Panc1 (cell line): Measurements from ENCODE around the gene PDE3A. TPM values are rescaled to one million over a fixed set of nuclear protein-coding genes. Genes with fewer than 3 reads are reported as not detected.

Experiments used
- ATAC-seq: fragments of 200-7000 bp; cut with Tn5 transposase; 2 replicates; pipeline ENCODE4 v1.9.1; 2020; ENCODE audit warnings: mild to moderate bottlenecking, moderate library complexity
- BruUV-seq: library from RNA; stranded (reverse); fragments of 400-500 nt; replicated peaks from 2 replicates; lab custom pipeline; 2021; lab: Mats Ljungman, UMichigan
- CTCF ChIA-PET: fragments of 300-600 bp; sonication (Branson Sonifier 250); formaldehyde crosslinking; loops from one replicate; lab custom pipeline; 2022; ENCODE audit warnings: antibody characterized with exemption; lab: Charles Lee
- POLR2A ChIA-PET: fragments of 300-600 bp; sonication (Branson Sonifier 250); formaldehyde crosslinking; loops from one replicate; lab custom pipeline; 2022; ENCODE audit warnings: antibody characterized with exemption; lab: Charles Lee
- DNase-seq: peaks from one replicate; pipeline ENCODE4 v3.0.0-alpha.2; 2010; ENCODE audit warnings: low read depth, low spot score
- H3K27ac ChIP-seq: 2 replicates; pipeline ENCODE4 v1.5.1; 2011; ENCODE audit warnings: mild to moderate bottlenecking, low read length, inconsistent platforms
- H3K27me3 ChIP-seq: fragments of 200-500 bp; sonication (Bioruptor generic); 2 replicates; pipeline ENCODE4 v1.6.0; 2014; ENCODE audit warnings: low read length, inconsistent platforms; ENCODE audit not compliant: control insufficient read depth, insufficient read depth
- H3K36me3 ChIP-seq: fragments of 200-500 bp; sonication (Bioruptor generic); 2 replicates; pipeline ENCODE4 v1.5.1; 2014; ENCODE audit warnings: inconsistent platforms, mild to moderate bottlenecking, low read length, moderate library complexity; ENCODE audit not compliant: control insufficient read depth, insufficient read depth
- H3K4me1 ChIP-seq: 2 replicates; pipeline ENCODE4 v1.5.1; 2011; ENCODE audit warnings: inconsistent platforms, mild to moderate bottlenecking, low read length, moderate library complexity; ENCODE audit not compliant: control insufficient read depth, insufficient read depth
- H3K4me3 ChIP-seq, 2 experiments: 2 replicates each; pipeline ENCODE4 v1.5.1; 2011 to 2012; ENCODE audit warnings: low read depth in 2 of 2, low read length in 2 of 2, mild to moderate bottlenecking in 2 of 2, inconsistent platforms in 1 of 2, moderate library complexity in 1 of 2
- H3K9me3 ChIP-seq: fragments of 200-500 bp; sonication (Bioruptor generic); 2 replicates; pipeline ENCODE4 v1.5.1; 2014; ENCODE audit warnings: low read depth, mild to moderate bottlenecking, inconsistent platforms, low read length, moderate library complexity; ENCODE audit not compliant: control insufficient read depth, insufficient read depth
- POLR2AphosphoS5 ChIP-seq: IDR thresholded peaks from 2 replicates; pipeline ENCODE4 v1.6.1; 2012; ENCODE audit warnings: mild to moderate bottlenecking, low read depth, low read length, moderate library complexity
- REST ChIP-seq, 2 experiments: IDR thresholded peaks; 2 replicates each; pipeline ENCODE4 v1.6.1; 2011 to 2012; ENCODE audit warnings: low read depth in 2 of 2, control low read depth in 1 of 2, low read length in 1 of 2, mild to moderate bottlenecking in 1 of 2, moderate library complexity in 1 of 2; ENCODE audit not compliant: insufficient read depth in 1 of 2
- SIN3A ChIP-seq: IDR thresholded peaks from 2 replicates; pipeline ENCODE4 v1.6.1; 2012; ENCODE audit warnings: low read depth, mild to moderate bottlenecking, low read length, moderate library complexity, borderline replicate concordance; ENCODE audit not compliant: insufficient read depth
- TCF7L2 ChIP-seq: IDR thresholded peaks from 2 replicates; pipeline ENCODE4 v1.6.1; 2011; ENCODE audit warnings: mild to moderate bottlenecking, low read depth, low read length, inconsistent platforms
- in situ Hi-C: cut with HindIII; loops from 2 replicates; pipeline ENCODE4 v1.10.0; 2016; ENCODE audit warnings: low sequenced_read_pairs, low pct_unique_long_range_greater_than_20kb
- intact Hi-C: fragments of 100-400 bp; cut with micrococcal nuclease; formaldehyde crosslinking; loops from one replicate; pipeline ENCODE4 v1.10.0; 2022; ENCODE audit not compliant: unreplicated experiment
- total RNA-seq: library from RNA; stranded (reverse); gene quantifications from one replicate; pipeline ENCODE4 v1.2.1, GENCODE V29; 2021; ENCODE audit not compliant: unreplicated experiment
- TF ChIP-seq, protein P1 (sequence below): fragments of 450-650 bp; IDR thresholded peaks from 2 replicates; pipeline ENCODE4 v1.5.1; 2017; ENCODE audit warnings: mild to moderate bottlenecking

Gene PDE3A
- total RNA-seq, 1 experiment from 2014 or later = 0.03 TPM

- intact Hi-C loops = no loop called here
- ChIA-PET POLR2A (no interaction called here), CTCF (no interaction called here)
- H3K4me3 ChIP-seq = no peak overlapping the region
- H3K27me3 ChIP-seq = no peaks in the 10 kb centered on the region
- DNase-seq = no peak
- H3K36me3 ChIP-seq = no peaks in the 10 kb centered on the region
- no TSS peak for BruUV-seq
- H3K4me1 ChIP-seq = no peaks in the 10 kb centered on the region
- TF ChIP-seq REST (IDR thresholded peaks at IDR 0.05; ENCODE audit: insufficient read depth in 1 of 2, low read depth in 2 of 2, low read length in 1 of 2) (no peak), TCF7L2 (no peak), SIN3A (no peak), POLR2AphosphoS5 (no peak)
- TF ChIP-seq, protein P1, sequence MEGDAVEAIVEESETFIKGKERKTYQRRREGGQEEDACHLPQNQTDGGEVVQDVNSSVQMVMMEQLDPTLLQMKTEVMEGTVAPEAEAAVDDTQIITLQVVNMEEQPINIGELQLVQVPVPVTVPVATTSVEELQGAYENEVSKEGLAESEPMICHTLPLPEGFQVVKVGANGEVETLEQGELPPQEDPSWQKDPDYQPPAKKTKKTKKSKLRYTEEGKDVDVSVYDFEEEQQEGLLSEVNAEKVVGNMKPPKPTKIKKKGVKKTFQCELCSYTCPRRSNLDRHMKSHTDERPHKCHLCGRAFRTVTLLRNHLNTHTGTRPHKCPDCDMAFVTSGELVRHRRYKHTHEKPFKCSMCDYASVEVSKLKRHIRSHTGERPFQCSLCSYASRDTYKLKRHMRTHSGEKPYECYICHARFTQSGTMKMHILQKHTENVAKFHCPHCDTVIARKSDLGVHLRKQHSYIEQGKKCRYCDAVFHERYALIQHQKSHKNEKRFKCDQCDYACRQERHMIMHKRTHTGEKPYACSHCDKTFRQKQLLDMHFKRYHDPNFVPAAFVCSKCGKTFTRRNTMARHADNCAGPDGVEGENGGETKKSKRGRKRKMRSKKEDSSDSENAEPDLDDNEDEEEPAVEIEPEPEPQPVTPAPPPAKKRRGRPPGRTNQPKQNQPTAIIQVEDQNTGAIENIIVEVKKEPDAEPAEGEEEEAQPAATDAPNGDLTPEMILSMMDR = no peak
- in situ Hi-C loops = no loop called here
- H3K9me3 ChIP-seq = no peaks in the 10 kb centered on the region
- ATAC-seq = no peak
- H3K27ac ChIP-seq = no peak overlapping the region
Observed at GRCh38 chr12:20567413-20567812, 199.1 kb downstream of the PDE3A start.

GRCh38 chr12:20572451-20572850, 204.1 kb downstream of the PDE3A start:
- Histone ChIP-seq H3K27ac (no peak overlapping the region), H3K4me3 (no peak overlapping the region), H3K4me1 (no peaks in the 10 kb centered on the region), H3K9me3 (no peaks in the 10 kb centered on the region), H3K27me3 (no peaks in the 10 kb centered on the region), H3K36me3 (no peaks in the 10 kb centered on the region)
- TF ChIP-seq SIN3A (no peak), POLR2AphosphoS5 (no peak), REST (IDR thresholded peaks at IDR 0.05; ENCODE audit: insufficient read depth in 1 of 2, low read depth in 2 of 2, low read length in 1 of 2) (no peak), TCF7L2 (no peak)
- TF ChIP-seq, protein P1 = no peak
- POLR2A ChIA-PET = no interaction called here
- in situ Hi-C loops = no loop called here
- DNase-seq (no peak), ATAC-seq (no peak)
- intact Hi-C loops = no loop called here
- CTCF ChIA-PET = no interaction called here
- no TSS peak for BruUV-seq
